Stimulated activated CD8-positive, alpha-beta memory T cell treated with anti-CD3 and anti-CD28 coated beads, Interleukin-12 subunit alpha, Interleukin-12 subunit beta, amount 100 ng/mL, for 24 hours (primary cell): ENCODE measurements around the gene VPS35.

Experiments used
- DNase-seq: peaks from one replicate; pipeline ENCODE4 v3.0.0-alpha.2; 2020; ENCODE audit errors: extremely low read depth

The VPS35 gene

GRCh38 chr16:46688654-46689364, at the start of gene VPS35:
Gene VPS35, minus strand, starts transcription at chr16:46689178. Its CDS starts 45 bp downstream, at chr16:46689133.
- peak; percentile 99 for DNase-seq

GRCh38 chr16:46737621-46738214, 48.7 kb upstream of the VPS35 start:
- no peak for DNase-seq

DNA sequence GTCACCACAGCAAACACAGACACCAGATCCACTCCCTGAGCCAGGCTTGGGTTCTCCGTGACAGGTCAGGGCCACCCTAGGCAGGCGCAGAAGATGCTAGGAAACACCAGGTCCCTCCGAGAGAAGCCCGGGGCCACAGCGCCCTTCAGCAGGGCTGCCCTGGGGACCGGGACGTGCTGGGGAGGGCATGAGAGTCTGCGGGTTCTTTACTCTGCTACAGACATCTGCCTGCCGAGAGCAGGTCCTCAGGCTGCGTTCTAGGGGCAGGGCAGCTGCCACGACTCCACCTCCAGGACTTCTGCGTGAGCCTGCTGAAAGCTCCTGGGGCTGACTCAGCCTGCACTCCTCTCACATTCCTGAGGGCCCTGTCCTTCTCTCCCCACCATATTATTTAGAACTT, 47.7 kb upstream of the VPS35 start:
- DNase-seq, result no peak

DNA sequence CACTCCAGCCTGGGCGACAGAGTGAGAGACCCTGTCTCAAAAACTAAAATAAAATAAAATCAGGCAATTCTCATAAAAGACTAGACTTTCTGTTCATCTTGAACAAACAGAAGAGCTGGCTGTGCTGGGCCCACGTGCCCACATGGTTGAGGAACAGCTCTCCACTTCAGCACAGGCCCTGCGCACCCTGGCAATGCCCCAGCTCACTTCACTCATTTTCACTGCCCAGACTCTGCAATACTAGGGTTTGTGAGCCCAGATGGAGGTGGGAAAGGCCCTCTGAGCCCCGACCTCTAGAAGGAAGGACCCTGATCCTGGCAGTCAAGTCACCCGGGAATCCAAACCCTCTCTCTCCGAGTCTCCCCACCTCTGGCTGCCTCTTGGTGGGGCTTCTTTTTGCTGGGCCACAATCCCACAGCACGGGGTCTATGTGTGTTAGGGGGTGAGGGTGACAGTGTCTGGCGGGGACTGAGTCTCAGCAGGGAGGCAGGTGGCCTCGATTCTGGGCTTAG, 44.4 kb upstream of the VPS35 start:
- DNase-seq, result no peak

DNA sequence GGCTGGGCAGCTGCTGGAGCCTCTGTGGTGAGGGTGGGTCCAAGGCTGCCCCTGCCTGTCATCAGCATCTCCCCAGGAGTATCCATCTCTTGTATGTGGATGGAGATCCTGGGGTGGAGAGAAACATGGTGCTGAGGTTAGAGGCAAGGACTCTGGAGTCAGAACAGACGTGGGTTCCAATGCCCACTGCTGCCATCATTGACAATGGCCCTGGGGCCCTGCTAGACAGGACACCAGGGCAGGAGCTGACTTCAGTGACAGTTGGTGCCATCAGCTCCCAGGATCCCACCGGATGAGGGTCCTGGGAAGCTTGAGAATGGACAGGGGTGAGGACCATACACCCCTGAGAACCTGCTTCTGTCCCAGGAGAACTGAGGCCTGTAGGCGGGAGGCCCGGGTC, 43.6 kb upstream of the VPS35 start:
- DNase-seq, result no peak

- no peak for DNase-seq
These were observed 42.9 kb upstream of the VPS35 start for GRCh38 chr16:46731691-46732555.

DNA sequence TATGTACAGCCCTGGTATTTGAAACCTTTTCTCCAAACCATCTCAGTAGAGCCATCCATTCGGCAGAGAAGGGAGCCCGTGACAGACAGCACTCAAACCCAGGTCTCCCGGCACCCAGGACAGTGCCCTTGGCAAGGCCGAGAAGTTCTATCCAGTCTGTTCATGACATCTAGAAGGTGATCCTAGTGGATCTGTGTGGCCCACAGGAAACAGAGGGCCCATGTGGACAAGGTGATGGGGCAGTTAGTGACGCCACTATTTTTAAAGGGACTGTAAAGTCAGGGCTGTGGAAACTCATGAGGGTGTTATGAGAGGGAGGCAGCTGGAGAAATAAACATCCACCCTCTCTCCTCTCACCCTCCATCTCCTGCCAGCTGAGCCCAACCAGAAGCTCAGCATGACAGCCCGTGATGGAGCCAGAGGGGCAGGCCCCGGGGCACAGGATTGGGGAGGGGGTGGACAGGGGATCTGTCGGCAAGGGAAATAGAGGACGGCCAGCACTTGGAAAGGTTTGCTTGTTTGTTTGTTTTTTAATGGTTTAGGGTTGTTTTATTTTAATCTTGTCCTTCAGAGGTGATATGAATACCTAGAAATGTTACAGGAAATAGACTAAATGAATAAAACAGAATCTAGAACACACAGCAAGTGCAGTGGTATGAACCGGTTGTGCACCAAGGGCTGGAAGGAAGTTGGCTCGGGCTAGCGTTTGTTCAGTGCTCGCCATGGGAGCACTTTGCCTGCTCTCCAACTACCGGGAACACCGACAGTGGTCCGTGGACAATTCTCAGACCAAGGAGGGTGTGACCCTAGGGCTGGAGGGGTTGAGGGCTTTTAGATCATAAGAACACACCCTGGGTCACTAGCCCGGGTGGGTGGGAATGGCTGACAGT, 42.1 kb upstream of the VPS35 start:
- no peak for DNase-seq

DNA sequence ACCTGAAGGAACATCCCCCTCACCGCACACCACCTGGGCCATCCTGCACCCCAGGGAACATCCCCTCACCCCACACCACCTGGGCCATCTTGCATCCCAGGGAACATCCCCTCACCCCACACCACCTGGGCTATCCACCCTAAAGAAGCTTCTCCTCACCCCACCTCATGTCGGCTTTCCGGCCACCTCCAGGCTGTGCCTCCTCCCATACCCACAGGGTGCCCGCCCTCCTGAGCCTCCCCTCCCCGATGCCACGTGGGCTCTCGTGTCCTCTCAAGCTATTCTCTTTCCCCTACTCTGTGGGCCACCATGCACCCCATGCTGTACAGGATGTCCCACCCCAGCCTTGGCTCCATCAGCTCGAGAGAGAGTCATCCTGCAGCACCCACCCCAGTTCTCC, 41.1 kb upstream of the VPS35 start:
- no peak for DNase-seq

- DNase-seq, result no peak
These were observed 40.5 kb upstream of the VPS35 start for GRCh38 chr16:46729326-46729995.

GRCh38 chr16:46728806-46729205, 39.8 kb upstream of the VPS35 start:
- DNase-seq, result no peak

DNA sequence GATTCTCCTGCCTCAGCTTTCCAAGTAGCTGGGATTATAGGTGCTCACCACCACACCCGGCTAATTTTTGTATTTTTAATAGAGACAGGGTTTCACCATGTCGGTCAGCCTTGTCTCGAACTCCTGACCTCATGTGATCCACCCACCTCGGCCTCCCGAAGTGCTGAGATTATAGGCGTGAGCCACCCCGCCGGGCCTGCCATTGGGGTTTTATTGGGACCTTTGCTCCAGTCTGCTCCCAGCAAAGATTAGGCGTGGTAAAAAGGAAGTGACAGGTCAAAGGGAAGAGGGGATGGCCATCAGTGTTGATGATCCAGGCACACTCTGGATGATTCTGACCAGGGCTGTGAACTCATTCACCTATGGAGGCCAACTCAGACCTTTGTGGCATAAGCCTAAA, 38.7 kb upstream of the VPS35 start:
- no peak for DNase-seq

DNA sequence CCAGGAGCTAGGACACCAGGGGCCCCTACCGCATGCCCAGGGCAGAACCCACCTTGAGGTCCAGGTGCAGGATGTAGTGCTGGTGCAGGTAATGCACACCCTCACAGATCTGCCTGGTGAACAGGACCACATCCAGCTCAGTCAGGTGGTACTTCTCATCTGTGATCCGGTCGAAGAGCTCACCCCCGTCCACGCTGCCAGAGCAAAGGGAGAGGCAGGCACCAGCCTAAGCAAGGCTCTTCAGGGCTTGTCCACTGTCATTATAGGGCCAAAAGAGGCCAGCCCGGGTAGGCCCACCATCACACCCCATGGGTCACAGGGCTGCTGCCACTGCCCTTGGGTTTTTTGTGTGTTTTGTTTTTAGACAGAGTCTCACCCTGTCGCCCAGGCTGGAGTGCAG, 38.2 kb upstream of the VPS35 start:
- DNase-seq, result no peak

GRCh38 chr16:46721885-46722284, 32.9 kb upstream of the VPS35 start:
- DNase-seq, result no peak

DNA sequence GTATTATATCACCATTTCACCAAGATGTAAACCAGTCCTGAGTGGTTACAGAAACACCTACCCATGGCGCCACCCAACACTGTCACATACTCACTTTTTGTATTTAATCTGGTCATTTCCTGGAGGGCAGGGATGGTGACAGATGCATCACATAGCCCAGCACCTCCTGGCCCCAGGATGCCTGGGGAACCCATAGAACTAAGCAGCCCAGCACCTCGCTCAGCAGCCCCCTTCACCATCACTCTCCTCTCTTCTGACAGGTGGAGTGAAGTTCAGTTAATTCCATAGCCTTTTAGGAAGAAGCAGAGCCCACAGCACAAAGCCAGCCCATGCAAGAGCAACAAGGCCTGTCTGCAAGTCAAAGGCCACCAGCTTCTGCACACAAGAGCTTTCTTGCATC, 31.6 kb upstream of the VPS35 start:
- no peak for DNase-seq

DNA sequence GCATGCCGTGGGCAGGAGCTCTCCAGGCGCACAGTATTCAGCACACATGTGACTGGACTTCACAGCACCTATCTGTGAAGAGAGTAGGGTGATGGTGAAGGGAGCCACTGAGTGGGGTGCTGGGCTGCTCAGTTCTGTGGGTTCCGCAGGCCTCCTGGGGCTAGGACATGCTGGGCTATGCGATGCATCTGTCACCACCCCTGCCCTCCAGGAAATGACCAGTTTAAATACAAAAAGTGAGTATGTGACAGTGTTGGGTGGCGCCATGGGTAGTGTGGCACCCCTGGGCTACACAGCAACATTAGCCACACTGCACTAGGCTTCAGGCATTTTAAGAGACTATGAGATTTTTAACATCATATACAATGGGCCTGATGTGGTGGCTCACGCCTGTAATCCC, 30.6 kb upstream of the VPS35 start:
- no peak for DNase-seq

DNA sequence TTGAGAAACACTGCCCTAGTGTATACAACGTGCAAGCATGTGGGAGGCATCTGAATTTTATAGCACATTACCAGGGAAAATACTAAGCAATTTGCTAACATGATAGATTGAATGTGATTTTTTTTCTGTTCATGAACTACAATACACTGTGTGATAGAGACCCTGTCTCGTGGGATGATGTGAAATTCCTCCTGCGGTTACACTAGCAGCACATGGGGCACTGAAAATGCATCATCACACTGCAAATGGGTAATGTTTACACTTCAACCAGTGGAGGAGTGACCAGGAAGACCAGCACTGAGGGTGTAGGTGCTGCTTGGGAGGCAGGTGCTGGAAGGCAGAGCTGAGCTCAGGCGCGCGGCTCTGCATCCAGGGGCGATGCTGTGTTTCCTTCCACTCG, 29.2 kb upstream of the VPS35 start:
- no peak for DNase-seq

GRCh38 chr16:46717692-46718091, 28.7 kb upstream of the VPS35 start:
- DNase-seq, result no peak

GRCh38 chr16:46715769-46716305, 26.9 kb upstream of the VPS35 start:
- no peak for DNase-seq

DNA sequence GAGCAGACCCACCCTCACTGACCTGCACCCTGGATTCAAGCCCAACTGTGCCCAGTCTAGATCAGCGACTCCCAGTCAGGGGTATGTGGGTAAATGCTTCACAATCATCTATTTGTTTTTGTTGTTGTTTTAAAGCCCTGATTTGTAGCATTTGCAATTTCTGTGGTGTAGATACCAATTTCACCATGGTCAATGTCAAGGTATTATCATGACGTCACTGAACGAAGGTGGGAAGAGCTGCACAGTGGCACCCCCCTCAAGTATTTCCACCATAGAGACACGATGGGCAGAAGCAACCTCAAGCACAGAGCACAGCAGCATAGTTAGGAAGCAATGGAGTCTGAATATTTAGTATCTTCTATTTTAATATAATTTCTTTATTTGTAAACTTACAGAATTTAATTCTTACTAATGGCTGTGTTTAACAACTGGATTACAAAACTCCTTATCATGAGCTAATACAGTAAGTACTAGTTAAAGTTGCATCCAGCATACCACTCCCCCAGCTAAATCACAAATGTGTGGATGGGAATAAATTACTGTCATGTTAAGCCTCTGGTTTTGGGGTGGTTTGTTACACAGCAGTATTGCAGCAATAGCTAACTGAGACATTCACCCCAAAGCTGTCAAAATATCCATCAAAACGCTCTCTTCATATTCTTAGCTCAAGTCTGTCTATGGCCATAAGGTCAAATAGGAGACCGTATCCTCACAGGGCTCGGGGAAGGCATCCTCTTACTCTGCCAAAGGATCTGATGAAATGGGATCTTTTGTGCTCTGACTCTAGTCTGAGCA, 26.0 kb upstream of the VPS35 start:
- DNase-seq, result no peak

DNA sequence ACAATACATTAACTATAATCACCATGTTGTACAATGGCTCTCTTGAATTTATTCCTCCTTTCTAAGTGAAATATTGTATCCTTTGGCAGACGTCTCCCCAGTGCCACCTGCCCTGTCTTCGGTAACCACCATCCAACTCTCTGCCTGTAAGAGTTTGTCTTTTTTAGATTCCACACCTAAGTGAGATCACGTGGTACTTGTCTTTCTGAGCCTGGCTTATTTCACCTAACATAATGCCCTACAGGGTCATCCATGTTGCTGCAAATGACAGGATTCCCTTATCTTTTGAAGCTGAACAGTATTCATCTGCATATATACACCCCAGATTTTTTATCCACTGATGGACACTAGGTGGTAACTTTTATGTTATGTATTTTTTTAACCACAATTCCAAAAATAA, 24.7 kb upstream of the VPS35 start:
- DNase-seq, result no peak
